Fibroblast of lung (primary cell): Measurements from ENCODE around the gene ZBTB39.

Experiments used
- EZH2 ChIP-seq: IDR thresholded peaks from 2 replicates; pipeline ENCODE4 v1.5.1; 2012; ENCODE audit warnings: low read length, control low read depth, mild to moderate bottlenecking; ENCODE audit errors: missing control alignments
- TF ChIP-seq, protein P1 (sequence below), 2 donors: IDR thresholded peaks in 1 of 2; conservative IDR thresholded peaks in 1 of 2; 1 replicate in 1 of 2; 2 replicates in 1 of 2; pipeline ENCODE4 v1.5.1; 2011 to 2012; ENCODE audit warnings: low read length in 2 of 2, control low read depth in 1 of 2, inconsistent platforms in 1 of 2, low read depth in 1 of 2, mild to moderate bottlenecking in 1 of 2

DNA sequence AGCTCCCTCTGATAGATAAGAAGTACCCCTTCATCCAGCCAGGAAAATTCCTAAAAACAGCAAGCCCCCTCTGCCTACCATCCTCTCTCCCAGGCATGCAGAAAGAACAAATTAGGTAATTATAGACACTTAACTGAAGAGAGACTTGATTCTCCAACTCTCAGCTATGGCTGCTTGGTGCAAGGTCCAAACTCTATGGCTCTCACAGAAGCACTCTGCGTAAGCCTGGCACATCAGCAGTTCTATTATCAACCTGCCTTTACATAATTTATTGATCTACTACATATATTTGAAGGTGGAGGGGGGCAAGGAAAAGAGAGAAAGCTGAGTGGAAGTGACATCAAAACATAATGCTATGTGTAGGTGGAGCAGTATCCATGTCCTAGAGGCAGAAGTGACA, 44.7 kb upstream of the ZBTB39 start:
- TF ChIP-seq, protein P1, sequence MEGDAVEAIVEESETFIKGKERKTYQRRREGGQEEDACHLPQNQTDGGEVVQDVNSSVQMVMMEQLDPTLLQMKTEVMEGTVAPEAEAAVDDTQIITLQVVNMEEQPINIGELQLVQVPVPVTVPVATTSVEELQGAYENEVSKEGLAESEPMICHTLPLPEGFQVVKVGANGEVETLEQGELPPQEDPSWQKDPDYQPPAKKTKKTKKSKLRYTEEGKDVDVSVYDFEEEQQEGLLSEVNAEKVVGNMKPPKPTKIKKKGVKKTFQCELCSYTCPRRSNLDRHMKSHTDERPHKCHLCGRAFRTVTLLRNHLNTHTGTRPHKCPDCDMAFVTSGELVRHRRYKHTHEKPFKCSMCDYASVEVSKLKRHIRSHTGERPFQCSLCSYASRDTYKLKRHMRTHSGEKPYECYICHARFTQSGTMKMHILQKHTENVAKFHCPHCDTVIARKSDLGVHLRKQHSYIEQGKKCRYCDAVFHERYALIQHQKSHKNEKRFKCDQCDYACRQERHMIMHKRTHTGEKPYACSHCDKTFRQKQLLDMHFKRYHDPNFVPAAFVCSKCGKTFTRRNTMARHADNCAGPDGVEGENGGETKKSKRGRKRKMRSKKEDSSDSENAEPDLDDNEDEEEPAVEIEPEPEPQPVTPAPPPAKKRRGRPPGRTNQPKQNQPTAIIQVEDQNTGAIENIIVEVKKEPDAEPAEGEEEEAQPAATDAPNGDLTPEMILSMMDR (conservative IDR thresholded peaks at IDR 0.05 in 1 of 2, IDR thresholded peaks at IDR 0.05 in 1 of 2; ENCODE audit: low read depth in 1 of 2, low read length in 2 of 2) = no peak
- no peak for TF ChIP-seq EZH2
